Astrocyte (in vitro differentiated cells and primary cell): ENCODE measurements around the gene GAB2.

Source experiments
- EZH2 ChIP-seq: IDR thresholded peaks from 2 replicates; pipeline ENCODE4 v1.6.1; 2012; ENCODE audit warnings: mild to moderate bottlenecking, low read length, inconsistent platforms; ENCODE audit not compliant: insufficient read depth
- TF ChIP-seq, protein P1 (sequence below): IDR thresholded peaks from 2 replicates; pipeline ENCODE4 v1.5.1; 2011; ENCODE audit warnings: low read depth, mild to moderate bottlenecking, inconsistent platforms, low read length, moderate library complexity; ENCODE audit not compliant: insufficient read depth

GRCh38 chr11:78349624-78350023 is 68.0 kb downstream of the GAB2 start:
- TF ChIP-seq, protein P1, sequence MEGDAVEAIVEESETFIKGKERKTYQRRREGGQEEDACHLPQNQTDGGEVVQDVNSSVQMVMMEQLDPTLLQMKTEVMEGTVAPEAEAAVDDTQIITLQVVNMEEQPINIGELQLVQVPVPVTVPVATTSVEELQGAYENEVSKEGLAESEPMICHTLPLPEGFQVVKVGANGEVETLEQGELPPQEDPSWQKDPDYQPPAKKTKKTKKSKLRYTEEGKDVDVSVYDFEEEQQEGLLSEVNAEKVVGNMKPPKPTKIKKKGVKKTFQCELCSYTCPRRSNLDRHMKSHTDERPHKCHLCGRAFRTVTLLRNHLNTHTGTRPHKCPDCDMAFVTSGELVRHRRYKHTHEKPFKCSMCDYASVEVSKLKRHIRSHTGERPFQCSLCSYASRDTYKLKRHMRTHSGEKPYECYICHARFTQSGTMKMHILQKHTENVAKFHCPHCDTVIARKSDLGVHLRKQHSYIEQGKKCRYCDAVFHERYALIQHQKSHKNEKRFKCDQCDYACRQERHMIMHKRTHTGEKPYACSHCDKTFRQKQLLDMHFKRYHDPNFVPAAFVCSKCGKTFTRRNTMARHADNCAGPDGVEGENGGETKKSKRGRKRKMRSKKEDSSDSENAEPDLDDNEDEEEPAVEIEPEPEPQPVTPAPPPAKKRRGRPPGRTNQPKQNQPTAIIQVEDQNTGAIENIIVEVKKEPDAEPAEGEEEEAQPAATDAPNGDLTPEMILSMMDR, result no peak
- TF ChIP-seq EZH2, result no peak
